ENCODE data around the gene ADGRG3.

- TF ChIP-seq CTCF (IDR thresholded peaks at IDR 0.05 in 4 of 5, conservative IDR thresholded peaks at IDR 0.05 in 1 of 5): no peak
- TF ChIP-seq POLR2A (IDR thresholded peaks at IDR 0.05): no peak
These were observed 39.3 kb upstream of the ADGRG3 start for GRCh38 chr16:57628783-57629293.

All from gastrocnemius medialis (tissue), 4 donors.